Muscle of leg (tissue), 11 donors: ENCODE data around the gene MMP13. TPM values are rescaled to one million over a fixed set of nuclear protein-coding genes. Genes with fewer than 3 reads are reported as not detected.
A peak's percentile ranks its signal among the peaks of the same experiment; 100 is the strongest.

ENCODE experiments used
- DNase-seq: peaks from one replicate; pipeline ENCODE4 v3.0.0; 2013
- H3K27ac ChIP-seq: one replicate; pipeline ENCODE4 v1.5.1; 2013; ENCODE audit warnings: mild to moderate bottlenecking, low read length, control low read depth
- H3K27me3 ChIP-seq: one replicate; pipeline ENCODE4 v1.6.1; 2013; ENCODE audit warnings: low read length; ENCODE audit not compliant: control insufficient read depth, insufficient read depth
- H3K36me3 ChIP-seq: one replicate; pipeline ENCODE4 v1.6.1; 2013; ENCODE audit warnings: low read length; ENCODE audit not compliant: control insufficient read depth, insufficient read depth
- H3K4me1 ChIP-seq: one replicate; pipeline ENCODE4 v1.6.1; 2013; ENCODE audit warnings: low read length; ENCODE audit not compliant: control insufficient read depth, insufficient read depth
- H3K4me3 ChIP-seq: one replicate; pipeline ENCODE4 v1.5.1; 2013; ENCODE audit warnings: low read length, control low read depth
- H3K9me3 ChIP-seq: replicated peaks from 2 replicates; pipeline ENCODE4 v1.6.1; 2013; ENCODE audit warnings: low read depth, low read length; ENCODE audit not compliant: control insufficient read depth
- WGBS: methylation state at CpG from one replicate; pipeline ENCODE4 v1.1.5; 2013; ENCODE audit warnings: missing lambda C conversion rate; ENCODE audit not compliant: insufficient coverage; 5-methylcytosine and 5-hydroxymethylcytosine counted together
- polyA plus RNA-seq, 8 donors: library from polyadenylated mRNA; unstranded; fragments of 120-200 nt; gene quantifications; one replicate each; pipeline versions ENCODE4 v1.2.1 to v1.2.3, GENCODE V29; 2013; ENCODE audit warnings: inconsistent platforms in 1 of 8, low replicate concordance in 1 of 8; ENCODE audit not compliant: insufficient read length in 8 of 8, insufficient read depth in 1 of 8
- total RNA-seq: library from RNA; stranded (reverse); fragments of 120-200 nt; gene quantifications from one replicate; pipeline ENCODE4 v1.2.4, GENCODE V29; 2013

Gene MMP13
- total and polyA plus RNA-seq, 9 donors = 0.04 to 0.12 (median 0.07) TPM; not detected in 5

GRCh38 chr11:102940714-102941588 is 14.6 kb downstream of the MMP13 start:
- DNase-seq = peak; percentile 74
- Histone ChIP-seq H3K4me3 (no peak overlapping the region), H3K9me3 (no peaks in the 10 kb centered on the region), H3K36me3 (no peaks in the 10 kb centered on the region), H3K4me1 (no peaks in the 10 kb centered on the region), H3K27me3 (no peaks in the 10 kb centered on the region), H3K27ac (no peak overlapping the region)
- 0% methylated on average over 3 of the region's 10 CpGs for WGBS

DNA sequence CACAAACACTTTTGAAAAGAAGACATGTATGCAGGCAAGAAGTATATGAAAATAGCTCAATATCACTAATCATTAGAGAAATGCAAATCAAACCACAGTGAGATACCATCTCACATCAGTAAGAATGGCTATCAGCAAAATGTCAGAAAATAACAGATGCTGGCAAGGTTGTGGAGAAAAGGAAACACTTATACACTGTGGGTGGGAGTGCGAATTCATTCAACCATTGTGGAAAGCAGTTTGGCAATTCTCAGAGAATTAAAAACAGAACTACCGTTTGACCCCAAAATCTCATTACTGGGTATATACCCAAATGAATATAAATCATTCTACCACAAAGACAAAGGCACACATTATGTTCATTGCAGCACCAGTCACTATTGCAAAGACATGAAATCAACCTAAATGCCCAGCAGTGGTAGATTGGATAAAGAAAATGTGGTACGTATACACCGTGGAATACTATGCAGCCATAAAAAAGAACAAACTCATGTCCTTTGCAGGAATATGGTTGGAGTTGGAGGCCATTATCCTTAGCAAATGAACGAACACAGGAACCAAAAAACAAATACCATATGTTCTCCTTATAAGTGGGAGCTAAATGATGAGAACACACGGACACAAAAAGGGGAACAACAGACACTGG is 18.5 kb downstream of the MMP13 start:
- Histone ChIP-seq H3K27ac (no peak overlapping the region), H3K9me3 (no peaks in the 10 kb centered on the region), H3K36me3 (no peaks in the 10 kb centered on the region), H3K27me3 (no peaks in the 10 kb centered on the region), H3K4me3 (no peak overlapping the region), H3K4me1 (no peaks in the 10 kb centered on the region)
- no CpG with 5 or more reads among the region's 6 CpGs for WGBS
- no peak for DNase-seq

- H3K27ac ChIP-seq = no peak overlapping the region
- H3K36me3 ChIP-seq = no peaks in the 10 kb centered on the region
- no peaks in the 10 kb centered on the region for H3K4me1 ChIP-seq
- no peak overlapping the region for H3K4me3 ChIP-seq
- 90% methylated on average over 2 of the region's 3 CpGs for WGBS
- no peaks in the 10 kb centered on the region for H3K27me3 ChIP-seq
- no peak for DNase-seq
- no peaks in the 10 kb centered on the region for H3K9me3 ChIP-seq
Measured at GRCh38 chr11:102935514-102935913, 20.0 kb downstream of the MMP13 start.

DNA sequence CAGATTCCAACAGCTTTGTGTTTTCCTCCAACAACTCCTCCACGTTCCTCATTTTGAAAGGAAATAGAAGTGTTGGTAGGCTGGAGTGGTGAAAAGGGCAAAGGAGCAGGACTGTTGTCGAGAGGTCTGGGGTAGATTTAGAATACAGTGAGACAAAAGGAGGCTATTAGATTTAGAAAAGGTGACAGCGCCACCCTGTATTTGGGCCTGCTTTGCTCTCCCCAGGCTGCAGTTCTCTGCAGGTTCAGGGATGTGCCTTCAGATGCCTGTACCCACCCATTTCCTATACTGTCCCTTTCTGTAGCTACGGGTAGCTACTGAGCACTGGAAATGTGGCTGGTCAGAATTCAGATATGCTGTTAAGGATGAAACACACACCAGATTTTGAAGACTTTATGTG is 20.8 kb downstream of the MMP13 start:
- H3K4me1 ChIP-seq = no peaks in the 10 kb centered on the region
- no peak overlapping the region for H3K27ac ChIP-seq
- no peaks in the 10 kb centered on the region for H3K27me3 ChIP-seq
- no peak for DNase-seq
- WGBS = no CpG with 5 or more reads among the region's 4 CpGs
- no peak overlapping the region for H3K4me3 ChIP-seq
- H3K36me3 ChIP-seq = no peaks in the 10 kb centered on the region
- H3K9me3 ChIP-seq = no peaks in the 10 kb centered on the region

DNA sequence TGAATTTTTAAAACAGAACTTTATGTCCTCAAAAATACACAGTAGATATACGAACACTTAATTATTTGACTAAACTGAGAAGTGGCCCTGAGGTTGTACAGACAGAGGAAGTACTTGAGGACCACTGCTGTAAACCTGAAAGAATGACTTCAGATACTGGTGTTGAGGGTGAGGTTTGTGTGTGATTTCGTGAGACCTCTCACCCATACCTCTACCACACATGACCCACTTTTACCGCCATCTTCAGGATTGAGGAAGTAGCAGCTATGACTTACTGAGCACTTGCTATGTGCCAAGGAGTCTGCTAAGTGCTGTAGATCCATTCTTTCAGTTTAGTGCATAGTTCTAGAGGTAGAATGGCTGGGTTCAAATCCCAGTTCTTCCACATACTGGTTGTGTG is 21.9 kb downstream of the MMP13 start:
- Histone ChIP-seq H3K27me3 (no peaks in the 10 kb centered on the region), H3K9me3 (no peaks in the 10 kb centered on the region), H3K4me3 (no peak overlapping the region), H3K4me1 (no peaks in the 10 kb centered on the region), H3K36me3 (no peaks in the 10 kb centered on the region), H3K27ac (no peak overlapping the region)
- DNase-seq = no peak
- no CpG with 5 or more reads among the region's 3 CpGs for WGBS

GRCh38 chr11:102932678-102933077 is 22.9 kb downstream of the MMP13 start:
- H3K9me3 ChIP-seq = no peaks in the 10 kb centered on the region
- no peaks in the 10 kb centered on the region for H3K27me3 ChIP-seq
- no peaks in the 10 kb centered on the region for H3K4me1 ChIP-seq
- no peak for DNase-seq
- no peak overlapping the region for H3K27ac ChIP-seq
- 80% methylated on average over 1 of the region's 7 CpGs for WGBS
- H3K36me3 ChIP-seq = no peaks in the 10 kb centered on the region
- H3K4me3 ChIP-seq = no peak overlapping the region

GRCh38 chr11:102930451-102930850 is 25.1 kb downstream of the MMP13 start:
- DNase-seq = no peak
- no peaks in the 10 kb centered on the region for H3K36me3 ChIP-seq
- H3K9me3 ChIP-seq = no peaks in the 10 kb centered on the region
- H3K27me3 ChIP-seq = no peaks in the 10 kb centered on the region
- H3K4me1 ChIP-seq = no peaks in the 10 kb centered on the region
- H3K4me3 ChIP-seq = no peak overlapping the region
- no peak overlapping the region for H3K27ac ChIP-seq

DNA sequence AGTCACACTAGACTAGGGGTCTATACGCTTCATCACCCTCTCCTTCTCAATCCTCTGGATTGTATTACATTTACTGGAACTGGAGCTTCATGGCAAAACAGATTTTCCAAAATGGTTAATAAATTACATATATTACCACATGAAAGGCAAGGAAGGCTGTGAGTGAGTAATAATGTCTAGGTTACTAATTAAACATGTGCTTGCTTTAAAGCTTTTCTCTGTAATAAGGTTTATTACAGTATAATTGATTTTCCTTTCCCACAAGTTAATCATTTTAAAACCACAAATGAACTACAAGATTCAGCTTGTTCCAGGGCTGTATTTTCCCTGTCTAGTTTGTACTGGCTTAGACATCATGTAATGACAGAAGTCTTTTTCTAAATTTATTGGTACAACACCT is 25.6 kb downstream of the MMP13 start:
- WGBS = no CpG with 5 or more reads among the region's 1 CpG
- Histone ChIP-seq H3K27ac (no peak overlapping the region), H3K27me3 (no peaks in the 10 kb centered on the region), H3K36me3 (no peaks in the 10 kb centered on the region), H3K4me1 (no peaks in the 10 kb centered on the region), H3K9me3 (no peaks in the 10 kb centered on the region), H3K4me3 (no peak overlapping the region)
- DNase-seq = no peak

DNA sequence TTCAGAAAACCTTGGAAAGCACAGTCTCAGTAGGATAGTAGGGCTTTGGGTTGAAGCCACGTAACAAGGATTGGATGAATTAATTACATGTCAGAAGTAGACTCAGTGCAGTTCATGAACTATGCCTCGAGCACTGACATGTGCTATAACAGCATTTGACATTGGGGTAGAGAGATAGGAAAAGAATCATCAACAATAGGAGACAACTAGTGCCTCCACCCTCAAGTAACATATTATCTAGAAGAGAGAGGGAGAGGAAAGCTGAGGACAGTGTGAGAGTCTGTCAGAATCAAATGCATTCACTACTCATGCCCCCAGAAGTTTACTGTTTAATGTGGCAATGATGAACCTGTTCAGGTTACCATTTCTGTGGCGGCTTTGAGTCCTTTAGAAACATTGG is 26.4 kb downstream of the MMP13 start:
- Histone ChIP-seq H3K9me3 (no peaks in the 10 kb centered on the region), H3K27ac (no peak overlapping the region), H3K27me3 (no peaks in the 10 kb centered on the region), H3K4me1 (no peaks in the 10 kb centered on the region), H3K4me3 (no peak overlapping the region), H3K36me3 (no peaks in the 10 kb centered on the region)
- DNase-seq = no peak
- WGBS = 94% methylated on average over 2 of the region's 3 CpGs

DNA sequence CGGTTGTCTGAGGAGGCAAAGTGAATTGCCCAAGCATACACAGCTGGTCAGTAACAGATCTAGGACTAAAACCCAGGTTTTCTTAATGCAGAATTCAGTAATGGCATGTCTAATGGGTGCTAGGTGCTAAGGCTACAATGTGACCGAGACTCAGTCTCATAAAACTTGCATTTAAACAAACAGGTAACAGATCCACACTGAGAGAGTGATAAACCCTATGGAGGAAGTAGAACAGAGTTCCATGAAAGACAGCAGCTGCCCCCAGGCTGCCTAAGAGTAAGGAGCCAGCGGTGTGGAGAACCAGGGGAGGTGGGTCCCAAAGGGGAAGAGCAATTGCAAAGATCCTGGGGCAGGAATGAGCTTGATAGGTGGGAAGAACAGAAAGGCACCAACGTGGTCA is 27.3 kb downstream of the MMP13 start:
- no peaks in the 10 kb centered on the region for H3K9me3 ChIP-seq
- no peak for DNase-seq
- no peaks in the 10 kb centered on the region for H3K36me3 ChIP-seq
- no peak overlapping the region for H3K27ac ChIP-seq
- no peaks in the 10 kb centered on the region for H3K27me3 ChIP-seq
- no peaks in the 10 kb centered on the region for H3K4me1 ChIP-seq
- WGBS = 97% methylated on average over 2 of the region's 4 CpGs
- no peak overlapping the region for H3K4me3 ChIP-seq
